Gastroesophageal sphincter (tissue), 4 donors: ENCODE results near the gene NDP. TPM values are rescaled to one million over a fixed set of nuclear protein-coding genes. Genes with fewer than 3 reads are reported as not detected.

Experiments
- ATAC-seq: fragments of 150-250 bp; one replicate; pipeline ENCODE4 v1.9.1; 2016; ENCODE audit warnings: mild to moderate bottlenecking, moderate library complexity
- H3K27ac ChIP-seq, 4 donors: fragments of 200-600 bp; sonication (generic) in 3 of 4; 1 replicate in 3 of 4; 2 replicates in 1 of 4; pipeline ENCODE4 v1.5.1; 2016 to 2019
- H3K27me3 ChIP-seq: fragments of 200-600 bp; sonication (generic); one replicate; pipeline ENCODE4 v1.5.1; 2019
- H3K36me3 ChIP-seq, 2 donors: fragments of 200-600 bp; sonication (generic); one replicate each; pipeline ENCODE4 v1.5.1; 2019; ENCODE audit warnings: control low read depth in 1 of 2
- H3K4me1 ChIP-seq, 3 donors: fragments of 200-600 bp; sonication (generic); 1 replicate in 2 of 3; 2 replicates in 1 of 3; pipeline ENCODE4 v1.5.1; 2016 to 2019; ENCODE audit warnings: control low read depth in 2 of 3
- H3K4me3 ChIP-seq, 2 donors: fragments of 200-600 bp; sonication (generic); one replicate each; pipeline ENCODE4 v1.5.1; 2019; ENCODE audit warnings: mild to moderate bottlenecking in 1 of 2, moderate library complexity in 1 of 2
- H3K9me3 ChIP-seq, 3 donors: fragments of 200-600 bp; sonication (generic); one replicate each; pipeline ENCODE4 v1.5.1; 2017 to 2019; ENCODE audit warnings: control low read depth in 2 of 3
- CTCF ChIP-seq, 4 experiments: fragments of 200-600 bp in 2 of 4; fragments of 450-650 bp in 2 of 4; sonication (generic) in 1 of 4; IDR thresholded peaks; one replicate each; pipeline ENCODE4 v1.5.1; 2017 to 2019; ENCODE audit warnings: antibody characterized with exemption in 4 of 4, mild to moderate bottlenecking in 2 of 4, moderate library complexity in 2 of 4
- EP300 ChIP-seq: sonication (generic); formaldehyde crosslinking; IDR thresholded peaks from one replicate; pipeline ENCODE4 v1.6.1; 2017; ENCODE audit warnings: antibody characterized with exemption, mild to moderate bottlenecking
- POLR2A ChIP-seq, 2 donors: fragments of 450-650 bp; IDR thresholded peaks; one replicate each; pipeline ENCODE4 v1.6.1; 2017; ENCODE audit warnings: antibody characterized with exemption in 2 of 2, mild to moderate bottlenecking in 2 of 2, moderate library complexity in 1 of 2
- POLR2AphosphoS5 ChIP-seq: sonication (generic); formaldehyde crosslinking; IDR thresholded peaks from one replicate; pipeline ENCODE4 v1.6.1; 2017; ENCODE audit warnings: antibody characterized with exemption
- WGBS, 2 donors: methylation state at CpG; one replicate each; pipeline ENCODE4 v1.1.5; 2018; ENCODE audit warnings: low coverage in 1 of 2; 5-methylcytosine and 5-hydroxymethylcytosine counted together
- total RNA-seq, 4 donors: library from RNA; depleted of rRNA; stranded (reverse); fragments of >200 nt; gene quantifications; one replicate each; pipeline ENCODE4 v1.1.0, GENCODE V29; 2016

NDP gene
- total RNA-seq, 4 donors from 2014 or later, result not detected

DNA sequence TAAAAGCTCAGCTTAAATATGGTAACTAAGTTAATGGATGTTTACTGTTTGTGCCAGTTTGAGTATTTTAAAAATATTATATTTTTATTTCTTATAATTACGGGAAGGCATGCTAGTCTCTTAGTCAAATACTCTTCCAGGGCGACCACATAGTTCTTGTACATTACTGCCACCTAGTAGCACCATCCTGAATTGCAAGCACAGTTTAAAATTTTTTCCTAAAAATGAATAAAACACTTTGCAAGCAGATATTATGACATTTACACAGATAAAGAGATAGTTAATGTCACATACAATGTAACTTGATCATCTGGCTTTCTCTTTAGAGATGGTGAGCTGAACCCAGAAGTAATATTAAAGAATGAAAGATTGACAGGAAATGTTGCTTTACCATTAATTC lies 11.5 kb downstream of the NDP start:
- WGBS, 2 donors, result 40 to 69% methylated on average over 2 of the region's 2 CpGs
- no peaks in the 10 kb centered on the region for H3K27me3 ChIP-seq
- H3K4me3 ChIP-seq, result no peak overlapping the region
- no peaks in the 10 kb centered on the region for H3K4me1 ChIP-seq
- TF ChIP-seq CTCF (IDR thresholded peaks at IDR 0.05) (no peak), POLR2A (IDR thresholded peaks at IDR 0.05) (no peak), POLR2AphosphoS5 (no peak), EP300 (no peak)
- no peak overlapping the region for H3K27ac ChIP-seq
- no peaks in the 10 kb centered on the region for H3K9me3 ChIP-seq
- no peaks in the 10 kb centered on the region for H3K36me3 ChIP-seq
- no peak for ATAC-seq

GRCh38 chrX:43958529-43958928 lies 14.7 kb downstream of the NDP start:
- Histone ChIP-seq H3K9me3 (no peaks in the 10 kb centered on the region), H3K27me3 (no peaks in the 10 kb centered on the region), H3K27ac (no peak overlapping the region), H3K36me3 (no peaks in the 10 kb centered on the region), H3K4me1 (no peaks in the 10 kb centered on the region), H3K4me3 (no peak overlapping the region)
- 0 to 8% methylated on average over 2 of the region's 6 CpGs for WGBS, 2 donors
- peak; percentile 67 for ATAC-seq
- TF ChIP-seq CTCF (IDR thresholded peaks at IDR 0.05), result peak; percentile 32 to 83 (median 79)
- no peak for TF ChIP-seq POLR2A (IDR thresholded peaks at IDR 0.05)

- Histone ChIP-seq H3K27me3 (no peaks in the 10 kb centered on the region), H3K27ac (no peak overlapping the region), H3K36me3 (no peaks in the 10 kb centered on the region), H3K4me3 (no peak overlapping the region), H3K9me3 (no peaks in the 10 kb centered on the region), H3K4me1 (no peaks in the 10 kb centered on the region)
- no peak for ATAC-seq
- TF ChIP-seq POLR2A (IDR thresholded peaks at IDR 0.05) (no peak), EP300 (no peak), POLR2AphosphoS5 (no peak), CTCF (IDR thresholded peaks at IDR 0.05) (no peak)
These were observed 17.2 kb downstream of the NDP start for GRCh38 chrX:43956034-43956433.

DNA sequence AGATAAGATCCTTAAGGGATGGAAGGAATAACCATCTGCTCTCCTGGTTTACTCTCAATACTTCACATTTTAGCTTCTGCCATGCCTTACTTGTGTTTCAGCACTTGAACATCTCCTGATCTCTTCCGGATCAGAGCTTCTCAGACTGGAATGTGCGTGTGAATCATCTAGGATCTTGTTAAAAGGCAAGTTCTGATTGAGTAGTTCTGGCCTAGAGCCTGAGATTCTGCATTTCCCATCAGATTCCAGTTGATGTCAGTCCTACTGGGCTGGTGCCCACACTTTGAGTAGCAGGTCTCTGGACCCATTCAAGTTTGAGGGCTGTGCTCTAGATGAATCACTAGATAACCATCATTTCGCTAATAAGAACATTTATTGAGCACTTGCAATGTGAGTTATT lies 20.0 kb downstream of the NDP start:
- H3K9me3 ChIP-seq, result no peaks in the 10 kb centered on the region
- H3K27ac ChIP-seq, result no peak overlapping the region
- ATAC-seq, result no peak
- TF ChIP-seq CTCF (IDR thresholded peaks at IDR 0.05) (no peak), POLR2AphosphoS5 (no peak), EP300 (no peak), POLR2A (IDR thresholded peaks at IDR 0.05) (no peak)
- H3K4me3 ChIP-seq, result no peak overlapping the region
- 100% methylated on average over 2 of the region's 3 CpGs; no CpG with 5 or more reads in 1 of the 2 donors for WGBS, 2 donors
- H3K36me3 ChIP-seq, result no peaks in the 10 kb centered on the region
- H3K4me1 ChIP-seq, result no peaks in the 10 kb centered on the region
- H3K27me3 ChIP-seq, result no peaks in the 10 kb centered on the region

GRCh38 chrX:43949669-43950068 lies 23.5 kb downstream of the NDP start:
- 16 to 33% methylated on average over 1 to 4 of the region's 15 CpGs for WGBS, 2 donors
- H3K27me3 ChIP-seq, result no peaks in the 10 kb centered on the region

More at GRCh38 chrX:43949669-43950068, 23.5 kb downstream of the NDP start:
- H3K4me3 ChIP-seq, result no peak overlapping the region
- no peaks in the 10 kb centered on the region for H3K36me3 ChIP-seq
- no peak for ATAC-seq
- no peaks in the 10 kb centered on the region for H3K4me1 ChIP-seq
- TF ChIP-seq CTCF (IDR thresholded peaks at IDR 0.05), result peak in 2 of 4 experiments; percentile 7 to 41
- TF ChIP-seq POLR2A (IDR thresholded peaks at IDR 0.05), result no peak
- H3K27ac ChIP-seq, result no peak overlapping the region
- no peaks in the 10 kb centered on the region for H3K9me3 ChIP-seq
